Stimulated activated CD4-positive, alpha-beta T cell treated with anti-CD3 and anti-CD28 coated beads, Interleukin-1b, Interleukin-23, amount 100 ng/mL, for 4 hours (primary cell): ENCODE measurements around the gene SCAMP1.
A peak's percentile ranks its signal among the peaks of the same experiment; 100 is the strongest.

Experiments used
- DNase-seq, 2 donors: peaks; one replicate each; pipeline ENCODE4 v3.0.0-alpha.2; 2020; ENCODE audit warnings: low read depth in 2 of 2

Gene SCAMP1

DNA sequence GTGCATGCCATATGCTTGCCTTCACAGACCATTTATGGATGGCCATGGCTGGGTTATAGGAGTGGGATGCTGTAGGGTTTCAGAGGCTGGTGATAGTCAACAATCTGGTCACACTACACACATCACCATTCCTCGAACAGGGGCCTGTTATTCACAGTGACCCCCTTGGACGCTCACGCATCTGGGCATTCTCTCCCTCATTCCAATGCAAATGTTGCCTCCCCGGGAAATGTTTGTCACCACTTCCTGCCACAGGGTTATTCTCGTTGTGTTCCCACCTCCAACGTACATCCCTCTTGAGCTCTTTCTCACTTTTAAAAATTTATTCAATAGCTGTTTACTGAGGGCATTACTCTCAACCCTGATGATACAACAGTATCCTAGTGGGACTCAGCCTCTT is 135.4 kb downstream of the SCAMP1 start:
- DNase-seq: no peak

DNA sequence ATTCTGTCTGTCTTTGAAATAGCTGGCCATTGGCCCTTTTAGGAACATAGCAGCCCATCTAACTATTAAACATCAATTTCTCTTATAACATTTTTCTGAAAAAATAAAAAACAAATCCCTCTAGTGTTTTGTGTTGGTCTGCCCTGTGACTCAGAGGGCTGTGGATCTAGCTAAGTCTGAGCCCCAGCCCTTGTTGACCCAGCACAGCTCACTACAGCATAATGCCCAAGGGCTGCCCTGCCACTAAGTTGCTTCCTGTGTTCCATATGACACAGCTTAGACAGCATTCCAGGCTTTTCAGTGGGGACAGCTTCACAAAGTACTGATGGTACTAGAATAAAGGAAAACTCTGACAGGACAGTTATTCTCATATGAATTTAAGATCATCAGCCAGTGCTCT is 136.0 kb downstream of the SCAMP1 start:
- no peak for DNase-seq

GRCh38 chr5:78497573-78498533 is 137.4 kb downstream of the SCAMP1 start:
- no peak for DNase-seq

DNA sequence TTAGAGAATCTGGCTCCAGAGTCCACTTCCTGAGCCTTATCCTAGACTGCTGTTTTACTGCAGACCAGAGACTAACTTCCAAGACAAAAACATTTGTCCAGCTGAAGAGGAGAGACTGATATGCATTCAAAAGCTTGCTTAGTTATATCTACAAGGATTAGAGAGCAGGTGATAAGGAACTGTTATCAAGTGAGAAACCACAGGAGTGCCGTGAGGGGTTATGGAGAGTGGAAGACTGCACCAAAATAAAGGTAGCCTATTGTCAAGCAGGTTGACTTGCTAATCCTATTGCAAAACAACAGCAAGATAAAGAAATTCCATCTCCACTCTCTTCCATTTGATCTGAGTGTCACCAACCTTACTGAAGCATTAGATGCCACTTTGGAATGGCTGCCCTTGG is 139.1 kb downstream of the SCAMP1 start:
- DNase-seq: no peak

DNA sequence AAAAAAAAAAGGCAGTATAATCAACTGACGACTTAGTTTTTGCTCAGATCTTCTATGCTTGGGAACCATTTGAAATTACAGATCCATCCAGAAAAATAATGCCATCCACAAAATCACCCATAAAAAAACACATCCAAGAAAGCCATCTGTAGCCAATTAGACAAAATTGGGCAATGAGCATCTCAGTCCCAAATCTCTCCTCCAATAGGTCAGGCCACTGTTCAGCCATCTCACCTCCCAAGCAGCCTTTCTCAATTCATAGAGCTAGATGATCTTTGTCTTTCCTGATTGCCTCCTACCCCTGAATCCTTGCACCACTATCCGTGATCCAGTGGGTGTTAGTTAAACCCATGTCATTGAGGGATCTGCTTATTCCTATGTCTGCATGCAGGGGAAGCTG is 139.6 kb downstream of the SCAMP1 start:
- DNase-seq: no peak

GRCh38 chr5:78500871-78501270 is 140.5 kb downstream of the SCAMP1 start:
- DNase-seq: no peak

- no peak for DNase-seq
Observed at GRCh38 chr5:78501411-78502352, 141.3 kb downstream of the SCAMP1 start.

GRCh38 chr5:78503958-78504653 is 143.7 kb downstream of the SCAMP1 start:
- no peak for DNase-seq

DNA sequence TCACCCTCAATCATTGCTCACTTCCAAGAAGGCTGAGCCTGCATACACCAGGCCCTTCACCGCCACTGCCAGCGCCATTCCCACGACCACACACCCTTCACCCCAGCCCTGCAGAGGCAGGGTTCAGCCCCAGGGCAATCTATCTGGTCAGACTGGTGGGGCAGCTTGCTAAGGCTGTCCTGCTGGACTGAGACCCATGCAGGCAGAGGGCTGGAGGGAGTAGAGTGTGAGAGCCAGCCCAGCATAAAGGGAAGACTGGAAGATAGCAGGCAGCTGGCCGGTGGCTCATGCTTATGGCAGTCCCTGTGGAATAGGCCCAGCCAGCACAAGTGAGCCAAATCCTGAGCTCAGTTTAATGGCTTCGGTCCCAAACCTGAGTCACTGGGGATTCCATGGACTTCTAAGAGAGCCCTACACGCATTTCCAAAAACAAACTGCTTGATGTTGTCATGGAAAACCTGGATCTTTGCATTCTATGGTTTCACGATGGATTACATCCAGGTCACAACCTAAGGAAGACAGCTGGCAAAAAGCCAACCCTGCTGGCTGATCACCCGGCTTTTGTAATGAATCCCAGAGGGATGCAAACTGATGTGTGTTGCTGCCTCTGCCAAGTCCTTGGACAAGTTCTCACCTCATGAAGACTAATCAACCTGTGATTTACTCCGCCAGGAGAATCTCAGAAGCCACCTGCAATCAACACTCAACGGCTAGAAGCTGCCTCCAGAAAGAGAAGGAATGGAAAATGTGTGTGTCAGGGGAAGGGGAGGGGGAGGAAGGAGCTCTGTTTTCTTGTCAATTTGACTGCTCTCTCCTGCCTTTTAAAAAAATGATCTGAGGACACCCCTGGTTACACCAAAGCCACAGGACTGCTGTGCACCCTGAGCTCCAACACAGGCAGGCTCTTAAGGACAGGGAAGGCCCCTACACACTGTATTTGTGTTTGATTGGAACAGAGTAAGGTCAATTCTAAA is 144.6 kb downstream of the SCAMP1 start:
- no peak for DNase-seq

GRCh38 chr5:78505860-78506259 is 145.4 kb downstream of the SCAMP1 start:
- DNase-seq: no peak

GRCh38 chr5:78506261-78507024 is 146.0 kb downstream of the SCAMP1 start:
- no peak for DNase-seq

GRCh38 chr5:78507531-78507930 is 147.1 kb downstream of the SCAMP1 start:
- no peak for DNase-seq

GRCh38 chr5:78508186-78508765 is 147.9 kb downstream of the SCAMP1 start:
- DNase-seq: no peak

- DNase-seq: no peak
Observed at GRCh38 chr5:78509145-78509865, 148.9 kb downstream of the SCAMP1 start.

DNA sequence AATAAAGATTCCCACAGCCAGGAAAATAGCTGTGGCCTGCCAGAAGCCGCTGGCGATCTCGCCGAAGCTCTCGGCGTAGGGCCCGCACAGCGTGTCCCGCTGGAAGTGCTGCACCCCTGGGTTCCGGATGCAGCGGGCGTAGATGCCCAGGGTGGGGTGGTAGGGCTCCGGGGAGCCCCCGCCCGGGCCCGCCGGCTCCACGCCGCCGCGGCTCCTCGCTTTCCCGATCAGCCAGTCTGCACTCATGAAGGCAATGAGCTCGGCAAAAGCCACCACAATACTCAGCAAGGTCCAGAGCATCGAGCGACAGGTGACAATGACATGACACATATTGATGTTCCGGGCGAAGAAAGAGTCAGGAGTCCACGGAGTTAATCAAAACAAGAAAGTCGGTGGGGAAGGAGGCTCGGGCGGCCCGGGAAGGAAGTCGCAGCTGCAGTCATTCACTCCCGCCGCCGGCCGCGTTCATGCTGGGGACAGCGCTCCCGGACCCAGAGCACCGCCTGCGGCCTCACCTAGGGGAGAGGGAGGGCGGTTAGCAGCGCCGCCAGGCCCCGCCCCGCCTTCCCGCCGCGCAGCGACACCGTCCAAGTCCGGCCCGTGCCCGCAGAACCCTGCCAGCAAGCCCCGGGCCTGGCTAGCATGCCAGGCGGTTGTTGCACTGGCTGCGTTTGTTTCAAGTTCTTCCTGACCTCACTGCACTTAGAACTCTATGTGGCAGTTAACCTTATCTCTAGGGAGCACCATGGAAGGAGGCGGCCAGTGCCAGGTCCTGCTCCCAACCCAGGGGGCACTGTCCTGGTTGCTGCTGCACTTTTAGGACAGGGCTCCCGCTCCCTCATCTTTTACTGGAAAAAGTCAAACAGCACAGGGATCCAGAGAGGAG is 149.7 kb downstream of the SCAMP1 start:
- DNase-seq: peak; percentile 2 to 18

DNA sequence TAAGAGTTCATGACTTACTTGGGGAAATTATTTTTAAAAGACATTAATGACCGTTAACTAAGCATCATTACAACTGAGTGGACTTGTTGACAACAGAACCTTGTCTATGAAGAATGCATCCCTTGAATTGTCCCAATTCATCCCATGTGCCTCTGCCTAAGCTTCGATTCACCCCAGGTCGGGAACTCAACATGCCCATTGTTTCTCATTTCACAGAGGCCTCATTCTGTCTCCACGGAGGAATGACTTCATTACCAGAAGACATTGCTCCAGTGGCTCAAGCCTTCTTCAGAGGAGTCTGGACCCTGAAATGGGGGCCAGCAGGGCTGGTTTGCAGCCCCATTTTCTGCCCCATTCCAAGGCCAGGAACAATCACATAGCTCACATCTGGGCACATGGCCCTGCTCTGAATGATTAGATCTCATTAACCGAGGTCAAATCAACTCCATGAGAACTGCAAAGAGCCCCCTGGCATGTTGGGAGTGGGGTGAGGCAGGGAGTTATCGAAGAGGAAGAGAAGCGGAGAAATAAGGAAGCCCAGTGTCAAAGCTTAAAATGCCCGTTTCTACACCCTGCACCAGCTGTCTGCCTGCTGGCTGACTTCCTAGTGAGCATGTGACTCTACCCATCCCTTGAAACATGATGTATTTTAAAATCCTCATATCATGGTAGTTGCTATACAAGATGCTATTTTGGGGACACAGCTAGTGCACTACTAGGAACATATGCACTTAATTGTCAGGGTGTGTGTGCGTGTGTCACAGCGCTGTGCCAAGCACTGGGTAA is 150.9 kb downstream of the SCAMP1 start:
- DNase-seq: no peak

GRCh38 chr5:78512435-78512834 is 152.0 kb downstream of the SCAMP1 start:
- DNase-seq: no peak
